Measurements from ENCODE around the gene LMTK2.

GRCh38 chr7:98148607-98149006 is 41.9 kb downstream of the LMTK2 start:
- TF ChIP-seq CTCF (IDR thresholded peaks at IDR 0.05 in 8 of 11, conservative IDR thresholded peaks at IDR 0.05 in 3 of 11) (no peak), POLR2AphosphoS5 (IDR thresholded peaks at IDR 0.05) (no peak), POLR2A (IDR thresholded peaks at IDR 0.05) (no peak)
